H9 (cell line): Measurements from ENCODE around the gene CD2. TPM values are rescaled to one million over a fixed set of nuclear protein-coding genes. Genes with fewer than 3 reads are reported as not detected.

Source experiments
- DNase-seq: peaks from one replicate; pipeline ENCODE4 v3.0.0-alpha.2; 2017
- H2AFZ ChIP-seq: one replicate; pipeline ENCODE4 v1.6.1; 2013; ENCODE audit warnings: mild to moderate bottlenecking, low read length, control low read depth, moderate library complexity
- H2AK5ac ChIP-seq: 2 replicates; pipeline ENCODE4 v1.6.1; 2013; ENCODE audit warnings: low read length, control low read depth, mixed read lengths; ENCODE audit not compliant: insufficient read length
- H2BK120ac ChIP-seq: one replicate; pipeline ENCODE4 v1.6.1; 2013; ENCODE audit warnings: low read depth, mild to moderate bottlenecking, low read length, control low read depth, inconsistent platforms; ENCODE audit not compliant: poor library complexity, severe bottlenecking
- H2BK12ac ChIP-seq: 2 replicates; pipeline ENCODE4 v1.6.1; 2013; ENCODE audit warnings: low read length, control low read depth, mixed read lengths, low read depth; ENCODE audit not compliant: insufficient read length
- H2BK15ac ChIP-seq: 2 replicates; pipeline ENCODE4 v1.6.1; 2013; ENCODE audit warnings: low read depth, low read length, control low read depth
- H2BK20ac ChIP-seq: one replicate; pipeline ENCODE4 v1.6.1; 2013; ENCODE audit warnings: low read depth, mild to moderate bottlenecking, low read length, control low read depth, inconsistent platforms; ENCODE audit not compliant: poor library complexity, severe bottlenecking
- H2BK5ac ChIP-seq: 2 replicates; pipeline ENCODE4 v1.6.1; 2013; ENCODE audit warnings: low read length, control low read depth, mixed read lengths; ENCODE audit not compliant: insufficient read length
- H3K14ac ChIP-seq: 2 replicates; pipeline ENCODE4 v1.6.1; 2013; ENCODE audit warnings: low read length, control low read depth; ENCODE audit not compliant: insufficient read depth
- H3K18ac ChIP-seq: 2 replicates; pipeline ENCODE4 v1.6.1; 2013; ENCODE audit warnings: low read depth, mild to moderate bottlenecking, mixed read lengths, low read length, control low read depth; ENCODE audit not compliant: insufficient read length
- H3K23ac ChIP-seq: 2 replicates; pipeline ENCODE4 v1.6.1; 2013; ENCODE audit warnings: low read length, control low read depth, mixed read lengths, low read depth; ENCODE audit not compliant: insufficient read length
- H3K23me2 ChIP-seq: 2 replicates; pipeline ENCODE4 v1.6.1; 2013; ENCODE audit warnings: low read depth, mild to moderate bottlenecking, mixed read lengths, low read length, control low read depth; ENCODE audit not compliant: insufficient read length, poor library complexity, severe bottlenecking
- H3K27ac ChIP-seq: 2 replicates; pipeline ENCODE4 v1.5.1; 2013; ENCODE audit warnings: low read length, control low read depth, mixed read lengths, low read depth; ENCODE audit not compliant: insufficient read length
- H3K27me3 ChIP-seq: 2 replicates; pipeline ENCODE4 v1.6.1; 2013; ENCODE audit warnings: low read length, control low read depth, inconsistent platforms; ENCODE audit not compliant: insufficient read depth
- H3K4ac ChIP-seq: 2 replicates; pipeline ENCODE4 v1.6.1; 2013; ENCODE audit warnings: low read depth, mild to moderate bottlenecking, control low read depth, inconsistent platforms, low read length, moderate library complexity
- H3K4me1 ChIP-seq: 2 replicates; pipeline ENCODE4 v1.6.1; 2013; ENCODE audit warnings: low read length, control low read depth, inconsistent platforms; ENCODE audit not compliant: insufficient read depth
- H3K4me2 ChIP-seq: 2 replicates; pipeline ENCODE4 v1.6.1; 2013; ENCODE audit warnings: low read length, control low read depth, mixed read lengths; ENCODE audit not compliant: insufficient read length, insufficient read depth
- H3K56ac ChIP-seq: 2 replicates; pipeline ENCODE4 v1.6.1; 2013; ENCODE audit warnings: low read depth, mild to moderate bottlenecking, mixed read lengths, low read length, control low read depth; ENCODE audit not compliant: insufficient read length
- H3K79me1 ChIP-seq: 2 replicates; pipeline ENCODE4 v1.6.1; 2013; ENCODE audit warnings: low read depth, mild to moderate bottlenecking, moderate library complexity, low read length, control low read depth, inconsistent platforms; ENCODE audit not compliant: insufficient read depth, poor library complexity, severe bottlenecking
- H3K79me2 ChIP-seq: 2 replicates; pipeline ENCODE4 v1.6.1; 2013; ENCODE audit warnings: low read length, control low read depth, inconsistent platforms; ENCODE audit not compliant: insufficient read depth
- H3K9ac ChIP-seq: 2 replicates; pipeline ENCODE4 v1.6.1; 2013; ENCODE audit warnings: low read length, control low read depth, mixed read lengths; ENCODE audit not compliant: insufficient read length; ENCODE audit errors: extremely low read depth
- H3K9me3 ChIP-seq: one replicate; pipeline ENCODE4 v1.6.1; 2013; ENCODE audit warnings: low read depth, low read length, inconsistent platforms; ENCODE audit not compliant: control insufficient read depth
- H3T11ph ChIP-seq: one replicate; pipeline ENCODE4 v1.6.1; 2013; ENCODE audit warnings: mild to moderate bottlenecking, low read length, control low read depth, inconsistent platforms
- H4K20me1 ChIP-seq: one replicate; pipeline ENCODE4 v1.6.1; 2013; ENCODE audit not compliant: control insufficient read depth, insufficient read length, insufficient read depth
- H4K5ac ChIP-seq: 2 replicates; pipeline ENCODE4 v1.6.1; 2013; ENCODE audit warnings: low read depth, mild to moderate bottlenecking, mixed read lengths, low read length, control low read depth; ENCODE audit not compliant: insufficient read length
- H4K8ac ChIP-seq: replicated peaks from 2 replicates; pipeline ENCODE4 v1.6.1; 2013; ENCODE audit warnings: low read length, control low read depth, mixed read lengths, low read depth; ENCODE audit not compliant: insufficient read length
- H4K91ac ChIP-seq: 2 replicates; pipeline ENCODE4 v1.6.1; 2013; ENCODE audit warnings: low read depth, mild to moderate bottlenecking, moderate library complexity, mixed read lengths, low read length, control low read depth; ENCODE audit not compliant: insufficient read length
- H3K27ac Mint-ChIP-seq, 3 experiments: 2 replicates in 2 of 3; 3 replicates in 1 of 3; pipeline ENCODE4 v1.8.0; 2020 to 2021; ENCODE audit warnings: mixed read lengths in 3 of 3, mild to moderate bottlenecking in 1 of 3, moderate library complexity in 1 of 3
- H3K27me3 Mint-ChIP-seq: 2 replicates; pipeline ENCODE4 v1.8.0; 2021; ENCODE audit warnings: low read depth, mild to moderate bottlenecking, moderate library complexity, mixed read lengths
- H3K36me3 Mint-ChIP-seq, 3 experiments: 2 replicates in 2 of 3; 3 replicates in 1 of 3; pipeline ENCODE4 v1.8.0; 2020 to 2021; ENCODE audit warnings: low read depth in 3 of 3, mixed read lengths in 3 of 3; ENCODE audit not compliant: insufficient read depth in 1 of 3
- H3K4me1 Mint-ChIP-seq, 2 experiments: 2 replicates each; pipeline ENCODE4 v1.8.0; 2020; ENCODE audit warnings: mixed read lengths in 2 of 2
- H3K4me3 Mint-ChIP-seq, 2 experiments: 2 replicates in 1 of 2; 3 replicates in 1 of 2; pipeline ENCODE4 v1.8.0; 2020 to 2021; ENCODE audit warnings: mild to moderate bottlenecking in 2 of 2, mixed read lengths in 2 of 2, moderate library complexity in 1 of 2
- H3K9me3 Mint-ChIP-seq, 2 experiments: 2 replicates in 1 of 2; 3 replicates in 1 of 2; pipeline ENCODE4 v1.8.0; 2020; ENCODE audit warnings: mild to moderate bottlenecking in 2 of 2, mixed read lengths in 2 of 2, moderate library complexity in 1 of 2
- WGBS: extraction: QIAGEN DNeasy Blood & Tissue Kit; methylation state at CpG from one replicate; pipeline ENCODE4 v1.1.7; 2013; ENCODE audit warnings: missing lambda C conversion rate, low lambda C conversion rate, mixed read lengths; ENCODE audit not compliant: insufficient read length; ENCODE audit errors: extremely low coverage; 5-methylcytosine and 5-hydroxymethylcytosine counted together
- total RNA-seq: library from RNA; stranded (reverse); gene quantifications from 2 replicates; pipeline ENCODE4 v1.2.1, GENCODE V29; 2021
- TF ChIP-seq, protein P1 (sequence below): fragments of 200-600 bp; sonication (generic); conservative IDR thresholded peaks from 3 replicates; pipeline ENCODE4 v1.8.0; 2021; ENCODE audit warnings: antibody characterized with exemption, mild to moderate bottlenecking

The CD2 gene
- total RNA-seq, 1 experiment from 2014 or later = not detected

DNA sequence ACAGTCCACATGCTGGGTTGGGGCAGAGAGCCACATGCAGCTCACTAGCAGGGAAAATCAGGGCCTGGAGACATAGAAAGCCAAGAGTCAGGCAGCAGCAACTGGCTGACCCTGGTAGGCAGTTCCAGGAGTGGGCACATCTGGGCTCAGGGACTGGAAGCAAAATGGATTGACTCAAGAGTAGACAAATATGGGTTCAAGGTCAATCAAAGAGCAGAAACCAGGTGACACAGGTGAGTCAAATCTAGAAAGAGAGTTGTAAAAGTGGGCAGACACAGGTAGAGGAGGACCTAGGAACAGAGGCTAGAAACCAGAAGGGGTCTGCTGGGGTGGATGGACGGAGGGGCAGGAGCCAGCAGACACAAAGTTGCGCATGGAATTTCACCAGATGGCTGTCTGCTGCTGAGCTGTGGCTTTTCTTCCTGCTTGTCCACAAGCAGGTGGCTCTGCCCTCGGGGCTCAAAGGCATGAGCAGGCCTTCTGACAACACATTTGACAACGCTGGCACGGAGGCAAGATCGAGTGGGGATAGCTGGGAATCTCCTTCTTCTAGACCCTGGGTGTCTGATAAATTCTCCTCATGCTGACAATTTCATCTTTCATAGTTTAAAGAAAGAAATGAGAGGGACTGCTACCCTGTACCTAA, 45.9 kb upstream of the CD2 start:
- Mint-ChIP-seq H3K4me1 (peaks cover 25 to 27% of the 10 kb centered on the region in 2 experiments), H3K9me3 (peaks cover 10 to 12% of the 10 kb centered on the region in 2 experiments; a peak in 4 of 5 replicates), H3K4me3 (no peak overlapping the region), H3K27me3 (peaks cover 3% of the 10 kb centered on the region; the same call in 1 of the 2 replicates), H3K27ac (peak overlapping the region in 1 of 3 experiments; percentile 20; a peak in 1 of 7 replicates), H3K36me3 (peaks cover 3 to 10% (median 6%) of the 10 kb centered on the region in 3 experiments; a peak in 5 of 7 replicates)
- Histone ChIP-seq H4K8ac (no peak overlapping the region), H3T11ph (no peak overlapping the region), H3K79me1 (no peaks in the 10 kb centered on the region), H3K4ac (no peak overlapping the region), H3K9me3 (no peaks in the 10 kb centered on the region), H2AK5ac (no peak overlapping the region), H3K14ac (no peak overlapping the region), H4K5ac (no peak overlapping the region), H2BK120ac (no peak overlapping the region), H3K23me2 (no peaks in the 10 kb centered on the region), H4K20me1 (no peaks in the 10 kb centered on the region), H2BK20ac (no peak overlapping the region), H2BK15ac (no peak overlapping the region), H2BK5ac (no peak overlapping the region), H4K91ac (no peak overlapping the region), H3K4me1 (no peaks in the 10 kb centered on the region; the same call in 1 of the 2 replicates), H2AFZ (no peak overlapping the region), H2BK12ac (no peak overlapping the region), H3K56ac (no peak overlapping the region), H3K18ac (no peak overlapping the region), H3K79me2 (no peaks in the 10 kb centered on the region), H3K4me2 (no peak overlapping the region), H3K27ac (no peak overlapping the region), H3K27me3 (no peaks in the 10 kb centered on the region), H3K23ac (no peak overlapping the region), H3K9ac (no peak overlapping the region)
- TF ChIP-seq, protein P1, sequence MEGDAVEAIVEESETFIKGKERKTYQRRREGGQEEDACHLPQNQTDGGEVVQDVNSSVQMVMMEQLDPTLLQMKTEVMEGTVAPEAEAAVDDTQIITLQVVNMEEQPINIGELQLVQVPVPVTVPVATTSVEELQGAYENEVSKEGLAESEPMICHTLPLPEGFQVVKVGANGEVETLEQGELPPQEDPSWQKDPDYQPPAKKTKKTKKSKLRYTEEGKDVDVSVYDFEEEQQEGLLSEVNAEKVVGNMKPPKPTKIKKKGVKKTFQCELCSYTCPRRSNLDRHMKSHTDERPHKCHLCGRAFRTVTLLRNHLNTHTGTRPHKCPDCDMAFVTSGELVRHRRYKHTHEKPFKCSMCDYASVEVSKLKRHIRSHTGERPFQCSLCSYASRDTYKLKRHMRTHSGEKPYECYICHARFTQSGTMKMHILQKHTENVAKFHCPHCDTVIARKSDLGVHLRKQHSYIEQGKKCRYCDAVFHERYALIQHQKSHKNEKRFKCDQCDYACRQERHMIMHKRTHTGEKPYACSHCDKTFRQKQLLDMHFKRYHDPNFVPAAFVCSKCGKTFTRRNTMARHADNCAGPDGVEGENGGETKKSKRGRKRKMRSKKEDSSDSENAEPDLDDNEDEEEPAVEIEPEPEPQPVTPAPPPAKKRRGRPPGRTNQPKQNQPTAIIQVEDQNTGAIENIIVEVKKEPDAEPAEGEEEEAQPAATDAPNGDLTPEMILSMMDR = no peak
- DNase-seq = no peak
- WGBS = no CpG with 5 or more reads among the region's 6 CpGs
